Glomerular visceral epithelial cell (primary cell): Measurements from ENCODE around the gene HOXC6.
A peak's percentile ranks its signal among the peaks of the same experiment; 100 is the strongest.

Source experiments
- DNase-seq: peaks from one replicate; pipeline ENCODE4 v3.0.0-alpha.2; 2016; ENCODE audit errors: extremely low spot score

The HOXC6 gene

GRCh38 chr12:53990311-53991076 is 37.7 kb upstream of the HOXC6 start:
- no peak for DNase-seq

GRCh38 chr12:53991077-53991460 is 37.2 kb upstream of the HOXC6 start:
- DNase-seq: peak; percentile 77

GRCh38 chr12:53992377-53992889 is 35.8 kb upstream of the HOXC6 start:
- no peak for DNase-seq

- DNase-seq: no peak
Measured at GRCh38 chr12:53993162-53994008, 34.9 kb upstream of the HOXC6 start.

GRCh38 chr12:53994009-53994263 is 34.3 kb upstream of the HOXC6 start:
- DNase-seq: no peak

GRCh38 chr12:53994264-53995001 is 33.8 kb upstream of the HOXC6 start:
- no peak for DNase-seq

- no peak for DNase-seq
Measured at GRCh38 chr12:53995002-53995377, 33.2 kb upstream of the HOXC6 start.

- peak; percentile 77 for DNase-seq
Measured at GRCh38 chr12:53995378-53996239, 32.6 kb upstream of the HOXC6 start.

GRCh38 chr12:53996240-53997203 is 31.7 kb upstream of the HOXC6 start:
- no peak for DNase-seq

- DNase-seq: no peak
Measured at GRCh38 chr12:53997204-53998109, 30.8 kb upstream of the HOXC6 start.

- DNase-seq: no peak
Measured at GRCh38 chr12:53998110-53998899, 29.9 kb upstream of the HOXC6 start.

GRCh38 chr12:53998900-53999236 is 29.4 kb upstream of the HOXC6 start:
- DNase-seq: no peak

GRCh38 chr12:53999559-54000115 is 28.6 kb upstream of the HOXC6 start:
- peak; percentile 69 for DNase-seq

- no peak for DNase-seq
Measured at GRCh38 chr12:54000116-54001114, 27.8 kb upstream of the HOXC6 start, which contains the start of gene HOXC9. Gene HOXC9 (plus strand): TSS chr12:54000161. CDS start chr12:54000189, 28 bp downstream.

- no peak for DNase-seq
Measured at GRCh38 chr12:54001283-54002187, 26.7 kb upstream of the HOXC6 start.
